Activated naive CD8-positive, alpha-beta T cell treated with anti-CD3 and anti-CD28 coated beads, Interleukin-2, amount 10 ng/mL, durations not matched to agents 7 days and 5 days (primary cell): ENCODE measurements around the gene ATG12. TPM values are rescaled to one million over a fixed set of nuclear protein-coding genes. Genes with fewer than 3 reads are reported as not detected.
"Not testable (repeated sequence)": the region's sequence is repeated elsewhere in the genome, so short reads cannot be mapped to it uniquely, and the experiment has no call there.

Experiments used
- ATAC-seq: fragments of 150-1000 bp; cut with Tn5 transposase; one replicate; pipeline ENCODE4 v1.10.0; 2021; ENCODE audit warnings: low read depth, moderate library complexity
- POLR2A ChIA-PET: fragments of 350-600 bp; sonication (Branson Sonifier 250); formaldehyde crosslinking; loops from one replicate; lab custom pipeline; 2021; ENCODE audit warnings: antibody characterized with exemption; lab: Charles Lee
- DNase-seq: peaks from one replicate; pipeline ENCODE4 v3.0.0; 2021
- H3K27ac Mint-ChIP-seq: one replicate; pipeline ENCODE4 v1.8.0; 2022; ENCODE audit warnings: mild to moderate bottlenecking, mixed read lengths
- H3K27me3 Mint-ChIP-seq: one replicate; pipeline ENCODE4 v1.8.0; 2022; ENCODE audit warnings: mild to moderate bottlenecking, moderate library complexity, mixed read lengths
- H3K36me3 Mint-ChIP-seq: one replicate; pipeline ENCODE4 v1.8.0; 2021; ENCODE audit warnings: mild to moderate bottlenecking, mixed read lengths
- H3K4me1 Mint-ChIP-seq: one replicate; pipeline ENCODE4 v1.8.0; 2021; ENCODE audit warnings: mixed read lengths
- H3K4me3 Mint-ChIP-seq: one replicate; pipeline ENCODE4 v1.8.0; 2022; ENCODE audit warnings: mild to moderate bottlenecking, moderate library complexity, mixed read lengths
- H3K9me3 Mint-ChIP-seq: one replicate; pipeline ENCODE4 v1.8.0; 2021; ENCODE audit warnings: mixed read lengths
- total RNA-seq, 2 experiments: library from RNA; stranded (reverse); gene quantifications; one replicate each; pipeline ENCODE4 v1.2.3, GENCODE V29; 2021

The ATG12 gene
- total RNA-seq, 2 experiments from 2014 or later, result 46.5 to 48.9 TPM

DNA sequence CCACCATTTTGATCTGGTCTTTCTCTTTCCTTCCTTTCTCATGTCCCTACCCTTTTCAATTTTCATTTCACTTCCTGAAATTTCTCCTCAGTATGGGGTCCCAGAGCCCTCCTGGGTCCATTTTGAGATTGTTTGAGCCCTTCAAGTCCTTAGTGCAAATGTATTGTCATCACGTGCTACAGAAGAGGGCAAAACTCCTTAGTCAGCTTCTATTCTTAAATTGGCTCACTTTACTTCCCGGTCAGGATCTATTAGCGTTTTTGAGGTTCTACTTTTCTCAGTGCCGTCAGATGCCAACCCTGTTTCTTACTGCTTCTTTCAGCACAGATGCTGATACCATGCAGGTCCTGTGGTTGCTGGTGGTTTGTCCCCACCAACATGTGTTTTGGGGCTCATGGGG is 5.9 kb downstream of the ATG12 start:
- H3K4me3 Mint-ChIP-seq, result no peak overlapping the region
- H3K27me3 Mint-ChIP-seq, result no peaks in the 10 kb centered on the region
- H3K36me3 Mint-ChIP-seq, result peaks cover 31% of the 10 kb centered on the region
- DNase-seq, result no peak
- ATAC-seq, result no peak
- POLR2A ChIA-PET, result no interaction called here
- H3K4me1 Mint-ChIP-seq, result peaks cover 27% of the 10 kb centered on the region
- H3K9me3 Mint-ChIP-seq, result no peaks in the 10 kb centered on the region
- no peak overlapping the region for H3K27ac Mint-ChIP-seq

DNA sequence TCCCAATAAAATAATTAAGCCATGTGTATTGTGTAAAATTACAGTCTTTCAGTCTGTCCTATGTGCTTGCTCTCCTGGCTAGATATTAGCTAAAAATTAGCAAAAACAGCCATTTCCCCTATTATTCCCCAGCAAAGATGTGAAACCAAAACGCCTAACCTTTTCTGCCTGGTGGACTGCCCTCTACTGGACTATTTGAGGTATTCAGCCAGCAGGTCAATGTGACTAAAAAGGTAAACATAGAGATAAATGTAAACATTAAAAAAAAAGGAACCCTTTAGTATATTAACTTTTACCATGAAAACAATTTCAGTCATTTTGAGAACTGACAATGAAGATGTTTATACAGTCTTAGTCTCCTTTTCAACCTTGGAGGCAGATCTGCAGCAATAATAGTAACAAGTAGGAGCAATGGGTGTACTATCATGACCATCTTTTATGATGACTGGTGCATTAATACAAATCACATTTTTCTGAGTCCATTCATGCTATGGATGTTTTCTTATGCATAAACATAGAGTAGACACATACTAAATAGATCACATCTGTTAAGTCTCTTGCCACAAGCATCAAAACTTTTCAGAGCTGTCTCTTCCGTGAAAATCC is 10.1 kb downstream of the ATG12 start:
- POLR2A ChIA-PET, result no interaction called here
- H3K27me3 Mint-ChIP-seq, result no peaks in the 10 kb centered on the region
- DNase-seq, result no peak
- H3K4me3 Mint-ChIP-seq, result no peak overlapping the region
- ATAC-seq, result no peak
- H3K36me3 Mint-ChIP-seq, result peaks cover 32% of the 10 kb centered on the region
- H3K27ac Mint-ChIP-seq, result no peak overlapping the region
- H3K9me3 Mint-ChIP-seq, result no peaks in the 10 kb centered on the region
- H3K4me1 Mint-ChIP-seq, result peaks cover 8% of the 10 kb centered on the region

DNA sequence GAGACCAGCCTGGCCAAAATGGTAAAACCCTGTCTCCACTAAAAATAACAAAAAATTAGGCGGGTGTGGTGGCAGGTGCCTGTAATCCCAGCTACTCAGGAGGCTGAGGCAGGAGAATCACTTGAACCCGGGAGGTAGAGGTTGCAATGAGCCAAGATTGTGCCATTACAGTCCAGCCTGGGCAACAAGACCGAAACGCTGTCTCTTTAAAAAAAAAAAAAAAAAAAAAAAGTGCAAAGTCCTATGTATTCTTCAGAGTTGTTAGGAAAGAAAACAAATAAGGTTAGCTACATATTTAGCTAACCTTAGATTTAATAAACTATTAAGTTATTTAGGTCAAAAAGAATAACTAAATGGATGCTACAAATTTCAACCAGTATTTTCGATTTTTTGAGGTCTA is 11.5 kb downstream of the ATG12 start:
- peaks cover 4% of the 10 kb centered on the region for H3K27me3 Mint-ChIP-seq
- H3K4me1 Mint-ChIP-seq, result peaks cover 8% of the 10 kb centered on the region
- ATAC-seq (no peak), DNase-seq (no peak)
- H3K36me3 Mint-ChIP-seq, result peaks cover 26% of the 10 kb centered on the region
- peaks cover 8% of the 10 kb centered on the region for H3K9me3 Mint-ChIP-seq
- POLR2A ChIA-PET, result no interaction called here
- H3K27ac Mint-ChIP-seq, result no peak overlapping the region
- H3K4me3 Mint-ChIP-seq, result no peak overlapping the region

DNA sequence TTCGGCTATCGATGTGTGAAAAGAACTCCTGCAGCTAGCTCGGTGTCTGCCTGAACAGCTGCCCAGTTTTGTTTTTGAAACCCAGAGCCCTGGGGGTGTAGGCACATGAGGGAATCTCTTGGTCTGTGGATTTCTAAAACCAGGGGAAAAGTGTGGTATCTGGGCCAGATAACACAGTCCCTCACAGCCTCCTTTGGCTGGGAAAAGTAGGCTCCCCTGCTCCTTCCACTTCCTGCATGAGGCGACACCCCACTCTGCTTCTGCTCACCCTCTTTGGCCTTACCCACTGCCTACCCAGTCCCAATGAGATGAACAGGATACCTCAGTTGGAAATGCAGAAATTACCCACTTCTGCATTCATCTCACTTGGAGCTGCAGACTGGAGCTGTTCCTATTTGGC is 15.4 kb downstream of the ATG12 start:
- Mint-ChIP-seq H3K4me1 (no peaks in the 10 kb centered on the region), H3K27ac (no peak overlapping the region), H3K36me3 (peaks cover 13% of the 10 kb centered on the region), H3K9me3 (peaks cover 12% of the 10 kb centered on the region), H3K4me3 (no peak overlapping the region), H3K27me3 (peaks cover 14% of the 10 kb centered on the region)
- ATAC-seq, result no peak
- POLR2A ChIA-PET, result no interaction called here
- no peak for DNase-seq

DNA sequence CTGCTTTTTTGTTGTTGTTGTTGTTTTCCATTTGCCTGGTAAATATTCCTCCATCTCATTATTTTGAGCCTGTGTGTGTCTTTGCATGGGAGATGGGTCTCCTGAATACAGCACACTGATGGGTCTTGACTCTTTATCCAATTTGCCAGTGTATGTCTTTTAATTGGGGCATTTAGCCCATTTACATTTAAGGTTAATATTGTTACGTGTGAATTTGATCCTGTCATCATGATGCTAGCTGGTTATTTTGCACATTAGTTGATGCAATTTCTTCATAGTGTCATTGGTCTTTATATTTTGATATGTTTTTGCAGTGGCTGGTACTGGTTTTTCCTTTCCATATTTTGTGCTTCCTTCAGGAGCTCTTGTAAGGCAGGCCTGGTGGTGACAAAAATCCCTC is 16.4 kb downstream of the ATG12 start:
- H3K4me3 Mint-ChIP-seq, H3K27ac Mint-ChIP-seq, ATAC-seq, DNase-seq, H3K4me1 Mint-ChIP-seq, POLR2A ChIA-PET: not testable (repeated sequence)
- Mint-ChIP-seq H3K9me3 (peaks cover 12% of the 10 kb centered on the region), H3K36me3 (peaks cover 13% of the 10 kb centered on the region), H3K27me3 (peaks cover 23% of the 10 kb centered on the region)

DNA sequence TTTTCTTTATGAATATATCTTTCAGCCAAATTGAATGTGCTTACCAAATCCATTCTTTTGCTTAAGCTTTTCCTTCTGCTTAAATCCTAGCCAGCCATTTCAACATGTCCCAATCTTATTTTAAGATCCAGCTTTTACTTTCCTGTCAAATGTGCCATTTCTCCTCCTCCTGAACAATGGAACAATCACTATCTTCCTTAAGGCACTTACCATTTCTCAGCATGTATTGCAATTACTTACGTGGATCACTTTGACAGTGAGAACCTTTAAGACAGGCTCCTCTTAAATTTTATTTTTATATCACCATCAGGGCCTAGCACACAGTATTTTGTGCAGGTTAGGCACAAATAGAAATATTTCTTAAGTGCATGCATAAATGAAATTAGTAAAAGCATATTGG is 20.5 kb downstream of the ATG12 start:
- H3K4me1 Mint-ChIP-seq, result peaks cover 6% of the 10 kb centered on the region
- peaks cover 59% of the 10 kb centered on the region for H3K27me3 Mint-ChIP-seq
- no peak overlapping the region for H3K27ac Mint-ChIP-seq
- no peaks in the 10 kb centered on the region for H3K36me3 Mint-ChIP-seq
- POLR2A ChIA-PET, result no interaction called here
- no peak overlapping the region for H3K4me3 Mint-ChIP-seq
- peaks cover 11% of the 10 kb centered on the region for H3K9me3 Mint-ChIP-seq
- DNase-seq (no peak), ATAC-seq (no peak)

DNA sequence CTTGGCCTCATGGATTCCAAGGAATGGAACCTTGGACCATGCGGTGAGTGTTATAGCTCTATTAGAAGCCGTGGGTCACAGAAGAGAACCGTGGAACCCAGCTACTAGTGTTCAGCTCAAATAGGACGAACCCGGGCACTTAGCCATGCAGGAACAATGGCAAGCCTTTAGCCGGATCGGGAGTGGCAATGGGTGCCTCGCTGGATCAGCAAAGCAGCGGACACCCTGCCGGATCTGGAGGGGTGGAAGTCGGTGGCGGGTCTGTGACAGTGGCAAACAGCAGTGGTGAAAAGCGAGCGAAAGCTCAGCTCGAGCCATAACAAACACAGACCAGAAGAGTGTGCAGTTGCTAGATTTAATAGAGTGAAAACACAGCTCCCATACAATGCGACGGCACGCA is 22.5 kb downstream of the ATG12 start:
- H3K27me3 Mint-ChIP-seq, result peaks cover 72% of the 10 kb centered on the region

DNA sequence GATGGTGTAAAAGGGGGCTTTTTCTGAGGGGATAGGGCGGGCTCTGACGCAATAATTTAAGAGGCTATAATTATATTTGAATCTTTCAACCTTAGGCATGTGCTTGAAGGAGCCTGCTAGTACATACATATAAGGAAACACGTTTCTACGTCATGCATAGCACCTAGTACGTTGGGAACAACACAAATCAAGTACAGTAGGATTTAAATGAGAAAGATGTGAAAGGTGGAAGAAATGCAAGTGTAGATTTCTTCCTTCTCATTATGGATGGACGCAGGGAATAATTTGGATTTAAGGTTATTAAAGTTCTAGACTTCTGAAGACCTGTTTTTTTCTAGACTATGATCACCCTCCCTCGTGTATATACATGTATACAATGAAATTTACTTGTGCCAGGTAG is 24.0 kb downstream of the ATG12 start:
- H3K27me3 Mint-ChIP-seq, result peaks cover 80% of the 10 kb centered on the region
- H3K36me3 Mint-ChIP-seq, result no peaks in the 10 kb centered on the region
- H3K4me3 Mint-ChIP-seq, result no peak overlapping the region
- POLR2A ChIA-PET, result no interaction called here
- DNase-seq (no peak), ATAC-seq (no peak)
- H3K9me3 Mint-ChIP-seq, result no peaks in the 10 kb centered on the region
- no peak overlapping the region for H3K27ac Mint-ChIP-seq
- peaks cover 26% of the 10 kb centered on the region for H3K4me1 Mint-ChIP-seq

More for the DNA sequence above, 22.5 kb downstream of the ATG12 start:
- Mint-ChIP-seq H3K9me3 (peaks cover 1% of the 10 kb centered on the region), H3K36me3 (no peaks in the 10 kb centered on the region), H3K4me3 (no peak overlapping the region), H3K27ac (no peak overlapping the region), H3K4me1 (peaks cover 21% of the 10 kb centered on the region)
- DNase-seq, result no peak
- no peak for ATAC-seq
- POLR2A ChIA-PET, result no interaction called here

DNA sequence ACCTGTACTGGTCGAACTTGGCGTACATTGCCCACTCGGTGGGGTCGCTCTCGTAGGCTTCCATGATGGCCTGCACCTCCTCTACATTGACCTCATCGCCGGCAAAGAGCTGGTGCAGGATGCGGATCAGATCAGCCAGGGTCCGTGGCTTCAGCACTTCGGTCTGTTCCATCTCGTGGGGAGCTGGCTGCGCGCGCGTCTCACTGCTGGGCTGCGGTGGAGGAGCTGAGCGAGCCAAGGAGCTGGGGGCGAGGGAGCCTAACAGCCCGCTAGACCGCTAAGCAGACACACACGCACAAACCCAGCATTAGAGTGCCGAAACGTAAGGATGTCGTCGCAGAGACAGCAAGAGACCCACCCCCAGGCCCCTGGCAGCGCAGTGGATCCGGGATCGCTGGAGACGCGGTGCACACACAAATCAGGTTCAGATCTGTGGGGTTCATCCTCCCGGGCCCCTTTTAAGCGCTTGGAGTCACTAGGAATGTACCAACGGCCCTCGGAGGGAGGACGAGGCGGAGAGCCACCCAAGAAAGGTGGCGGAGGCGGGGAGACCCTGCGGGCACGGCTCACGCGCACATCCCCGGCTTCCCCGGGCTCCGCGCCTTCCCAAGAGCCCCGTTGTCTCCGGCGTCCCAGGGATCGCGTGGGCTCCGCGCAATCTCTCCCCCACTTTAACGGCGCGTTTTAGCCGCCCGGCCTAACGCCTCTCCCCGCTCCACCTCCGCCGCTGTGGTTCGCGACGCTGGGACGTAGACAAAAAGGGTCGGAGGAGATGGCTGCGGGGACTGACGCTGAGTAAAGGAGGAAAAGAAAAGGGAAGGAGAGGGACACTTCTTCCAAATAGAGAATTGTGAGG is 24.9 kb downstream of the ATG12 start, which contains the start of gene CDO1:
Gene CDO1, minus strand, starts transcription at position 434 of the 856 bp plus-strand sequence. Its CDS starts 262 bp downstream, at position 172.
- Mint-ChIP-seq H3K4me3 (peak within 1 kb of the TSS; percentile 79), H3K36me3 (no peaks in the 10 kb centered on the region), H3K4me1 (peaks cover 26% of the 10 kb centered on the region), H3K27me3 (peaks cover 81% of the 10 kb centered on the region), H3K9me3 (no peaks in the 10 kb centered on the region), H3K27ac (no peak within 1 kb of the TSS)
- ATAC-seq, result peak; percentile 79
- POLR2A ChIA-PET, result interaction anchor here (0.9 kb wide), 1 partner anchor 24 kb away, joined by 3 read pairs; no protein-coding TSS in a partner anchor
- peak; percentile 59 for DNase-seq

DNA sequence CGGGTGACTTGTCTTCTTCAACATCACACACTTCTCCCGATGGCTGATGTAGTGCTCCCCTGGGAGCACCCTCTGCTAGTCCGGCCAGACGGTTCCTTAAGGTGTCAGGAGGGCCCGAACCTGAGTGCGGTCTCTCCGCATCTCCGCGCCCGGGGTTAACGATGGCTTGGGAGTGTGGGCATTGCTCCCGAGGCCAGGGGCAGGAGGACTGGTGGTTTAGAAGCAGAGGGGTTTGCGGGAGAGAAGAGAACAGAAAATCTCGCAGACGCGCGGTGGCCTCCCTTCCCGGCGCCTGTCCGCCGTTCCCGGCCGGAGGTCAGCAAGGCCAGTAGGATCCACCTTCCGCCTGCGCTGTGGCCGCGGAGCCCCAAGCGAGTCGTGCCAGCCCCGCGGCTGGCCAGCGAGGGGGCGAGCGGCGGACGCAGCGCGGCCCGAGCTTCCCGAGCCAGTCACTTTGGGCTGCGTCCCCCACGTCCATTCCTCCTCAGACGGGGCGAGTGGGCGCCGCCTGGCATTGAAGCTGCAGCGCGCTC is 25.6 kb downstream of the ATG12 start:
- Mint-ChIP-seq H3K4me1 (peaks cover 28% of the 10 kb centered on the region), H3K27me3 (peaks cover 83% of the 10 kb centered on the region), H3K9me3 (no peaks in the 10 kb centered on the region), H3K27ac (no peak overlapping the region), H3K36me3 (no peaks in the 10 kb centered on the region), H3K4me3 (peak overlapping the region; percentile 79)
- POLR2A ChIA-PET, result interaction anchor here (0.9 kb wide), 1 partner anchor 25 kb away, joined by 3 read pairs; no protein-coding TSS in a partner anchor
- no peak for ATAC-seq
- peak; percentile 39 for DNase-seq

DNA sequence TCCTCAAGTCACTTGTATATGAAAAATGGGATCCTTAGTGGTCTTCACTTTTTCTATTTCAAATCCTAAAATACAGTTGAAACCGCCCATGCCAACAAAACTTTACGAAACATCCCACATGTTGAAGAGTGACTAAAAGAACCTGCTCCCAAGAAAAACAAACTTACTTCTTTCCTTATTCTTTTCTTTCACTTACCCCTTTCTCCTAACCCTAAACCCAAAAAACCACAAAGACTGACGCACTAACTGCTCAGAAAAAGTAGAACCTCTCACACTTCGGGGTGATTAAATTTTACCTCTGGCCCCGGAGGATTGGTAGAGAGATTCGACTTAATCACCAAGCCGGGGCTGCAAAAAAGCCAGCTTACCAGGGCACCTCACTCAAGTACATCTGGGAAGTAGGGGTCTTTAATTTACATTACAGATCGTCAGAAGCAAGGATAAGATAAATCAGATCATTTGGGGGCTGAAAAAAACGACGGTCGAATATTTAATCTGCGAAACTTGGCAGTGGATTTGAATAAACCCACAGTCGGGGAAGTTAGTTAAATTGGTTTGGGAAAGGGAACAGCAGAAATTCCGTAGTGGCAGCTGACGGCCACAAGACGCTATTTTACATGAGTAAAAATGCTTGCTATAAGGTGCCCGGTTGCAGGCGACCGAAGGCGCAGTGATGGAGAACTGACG is 26.2 kb downstream of the ATG12 start:
- no peak for ATAC-seq
- H3K36me3 Mint-ChIP-seq, result no peaks in the 10 kb centered on the region
- POLR2A ChIA-PET, result no interaction called here
- H3K4me1 Mint-ChIP-seq, result peaks cover 28% of the 10 kb centered on the region
- H3K27me3 Mint-ChIP-seq, result peaks cover 81% of the 10 kb centered on the region
- DNase-seq, result no peak
- peak overlapping the region; percentile 54 for H3K4me3 Mint-ChIP-seq
- no peak overlapping the region for H3K27ac Mint-ChIP-seq
- H3K9me3 Mint-ChIP-seq, result no peaks in the 10 kb centered on the region

DNA sequence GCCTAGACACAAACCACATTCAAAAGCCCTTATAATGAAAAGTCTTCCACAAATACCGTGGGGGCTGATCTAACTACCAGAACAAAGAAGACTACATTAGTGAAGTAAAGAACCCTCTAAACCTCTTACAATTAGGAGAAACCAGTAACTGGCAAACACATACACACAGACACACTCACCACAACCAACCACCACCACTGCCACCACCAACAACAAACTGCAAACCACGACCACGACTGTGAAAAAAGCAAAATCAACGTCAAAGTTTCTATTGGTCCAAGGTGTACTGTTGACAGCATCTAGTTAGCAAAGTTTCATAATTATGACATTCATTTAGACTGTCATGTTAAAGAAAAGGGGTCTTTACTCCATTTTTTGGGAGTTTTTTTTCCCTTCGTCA is 27.6 kb downstream of the ATG12 start:
- no peaks in the 10 kb centered on the region for H3K36me3 Mint-ChIP-seq
- peaks cover 68% of the 10 kb centered on the region for H3K27me3 Mint-ChIP-seq
- H3K4me3 Mint-ChIP-seq, result peak overlapping the region; percentile 26
- POLR2A ChIA-PET, result no interaction called here
- peak overlapping the region; percentile 53 for H3K27ac Mint-ChIP-seq
- peak; percentile 42 for DNase-seq
- no peak for ATAC-seq
- no peaks in the 10 kb centered on the region for H3K9me3 Mint-ChIP-seq
- H3K4me1 Mint-ChIP-seq, result peaks cover 42% of the 10 kb centered on the region

DNA sequence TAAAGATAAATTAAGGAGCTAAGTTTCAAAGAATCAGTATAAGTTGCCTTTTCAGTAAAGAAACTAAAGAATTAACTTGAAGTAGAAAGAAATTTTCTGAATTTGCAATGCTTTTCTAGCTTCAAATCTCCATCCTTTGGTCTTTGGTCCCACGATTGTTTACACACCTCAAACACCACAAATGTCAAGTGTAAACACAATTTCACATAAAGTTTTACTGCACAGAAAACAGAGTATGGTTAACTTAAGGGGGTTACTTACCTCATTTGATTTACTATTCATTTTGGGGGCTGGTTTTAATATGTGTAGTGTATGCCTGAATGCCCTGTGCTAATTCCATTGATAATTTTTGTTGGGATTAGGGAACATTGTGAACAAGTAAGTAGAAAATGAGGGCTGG is 29.0 kb downstream of the ATG12 start:
- peaks cover 55% of the 10 kb centered on the region for H3K27me3 Mint-ChIP-seq
- POLR2A ChIA-PET, result no interaction called here
- H3K36me3 Mint-ChIP-seq, result peaks cover under 1% of the 10 kb centered on the region
- H3K4me1 Mint-ChIP-seq, result peaks cover 54% of the 10 kb centered on the region
- no peak for DNase-seq
- no peak for ATAC-seq
- H3K27ac Mint-ChIP-seq, result no peak overlapping the region
- no peak overlapping the region for H3K4me3 Mint-ChIP-seq
- no peaks in the 10 kb centered on the region for H3K9me3 Mint-ChIP-seq
